ENCODE results near the gene ZFYVE9.
"Not testable (repeated sequence)": the region's sequence is repeated elsewhere in the genome, so short reads cannot be mapped to it uniquely, and the experiment has no call there.

The ZFYVE9 gene

DNA sequence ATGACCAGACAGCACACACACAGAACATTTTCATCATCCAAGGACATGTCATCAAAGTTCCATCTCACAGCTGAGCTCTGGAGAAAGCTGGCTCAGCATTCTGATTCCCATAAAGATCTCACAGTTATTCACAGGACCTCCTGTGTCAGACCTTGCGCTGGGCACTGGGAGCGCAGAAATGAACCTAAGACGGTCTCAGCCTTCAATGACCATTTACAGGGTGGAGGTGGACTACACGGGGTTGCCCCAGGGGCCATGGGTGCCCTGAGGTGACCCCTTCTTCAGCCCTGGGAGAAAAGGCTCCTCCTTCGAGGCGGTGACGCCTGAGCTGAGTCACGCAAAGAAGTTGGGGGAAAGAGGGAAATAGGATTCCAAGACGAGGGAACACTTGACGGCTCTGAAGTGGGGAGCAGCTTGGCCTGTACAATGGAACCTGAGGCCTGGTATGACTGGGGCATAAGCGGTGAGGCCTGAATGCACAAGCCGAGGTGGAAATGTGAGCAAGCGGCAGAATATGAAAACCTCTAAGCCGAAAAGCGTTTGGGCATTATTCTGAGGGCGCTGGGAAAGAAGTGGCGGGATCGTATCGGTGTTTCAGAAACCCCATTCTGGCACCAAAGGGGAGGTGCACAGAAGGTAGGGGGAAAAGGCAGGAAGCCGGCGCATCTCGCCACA is 223.3 kb downstream of the ZFYVE9 start:
- Histone ChIP-seq H3K9ac (ENCODE audit: low read depth in 1 of 2, low read length in 2 of 2) (peak overlapping the region; percentile 87 to 96), H3K4me3 (ENCODE audit: low read length in 2 of 2) (peak overlapping the region; percentile 71 to 85), H3K9me3 (ENCODE audit: control insufficient read depth in 2 of 2, low read length in 2 of 2) (no peaks in the 10 kb centered on the region), H3K36me3 (ENCODE audit: control insufficient read depth in 2 of 2, insufficient read depth in 2 of 2, low read length in 2 of 2) (peaks cover 17 to 24% of the 10 kb centered on the region in 2 donors), H3K27me3 (ENCODE audit: control insufficient read depth in 2 of 2, insufficient read depth in 2 of 2, low read length in 2 of 2) (no peaks in the 10 kb centered on the region), H3K4me1 (ENCODE audit: control insufficient read depth in 2 of 2, insufficient read depth in 2 of 2, low read length in 2 of 2) (peaks cover 14% of the 10 kb centered on the region in 2 donors), H3K27ac (ENCODE audit: low read depth in 2 of 2, low read length in 2 of 2) (peak overlapping the region; percentile 93 to 97)

DNA sequence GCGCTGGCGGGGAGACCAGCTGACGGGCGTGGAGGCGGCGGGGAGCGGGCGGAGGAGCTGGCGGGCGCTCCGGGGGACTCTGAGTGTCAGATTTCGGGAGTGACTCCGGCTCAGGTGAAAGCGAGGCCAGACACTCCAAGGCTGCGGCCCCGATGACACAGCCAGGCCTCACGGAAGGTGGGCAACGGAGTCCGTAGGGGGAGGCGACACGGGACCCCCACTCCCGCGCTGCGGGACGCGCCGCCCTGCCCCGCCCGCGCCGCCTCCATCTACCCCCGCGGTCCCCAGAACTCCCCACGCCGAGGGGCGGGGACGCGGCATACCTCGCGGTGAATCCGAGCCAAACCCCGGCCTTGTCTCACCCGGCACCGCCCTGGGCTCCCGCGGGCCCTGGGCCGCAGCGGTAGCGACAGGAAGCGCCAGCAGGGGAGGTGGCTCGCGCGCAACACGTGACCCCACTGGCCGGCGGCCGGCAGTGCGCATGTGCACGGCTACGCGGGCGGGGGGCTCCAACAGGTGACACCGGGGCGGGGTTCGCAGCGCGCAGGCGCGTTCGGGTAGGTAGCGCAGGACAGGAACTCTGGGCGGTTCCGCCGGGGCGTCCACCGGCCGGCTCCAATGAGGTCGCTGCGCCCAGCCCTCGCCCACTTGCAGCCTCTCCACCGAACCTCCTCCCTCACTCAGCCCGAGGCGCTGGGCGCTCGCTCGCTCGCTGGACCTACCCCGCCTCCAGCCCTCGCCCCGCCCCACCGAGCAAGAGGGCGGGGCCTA is 224.0 kb downstream of the ZFYVE9 start, which contains the start of gene CC2D1B:
Gene CC2D1B, minus strand, starts transcription at position 460 of the 771 bp plus-strand sequence. CDS start 1,585 bp downstream, outside the sequence.
- Histone ChIP-seq H3K4me1 (ENCODE audit: control insufficient read depth in 2 of 2, insufficient read depth in 2 of 2, low read length in 2 of 2) (peaks cover 14% of the 10 kb centered on the region in 2 donors), H3K27me3 (ENCODE audit: control insufficient read depth in 2 of 2, insufficient read depth in 2 of 2, low read length in 2 of 2) (no peaks in the 10 kb centered on the region), H3K9ac (ENCODE audit: low read depth in 1 of 2, low read length in 2 of 2) (peak within 1 kb of the TSS; percentile 87 to 96), H3K9me3 (ENCODE audit: control insufficient read depth in 2 of 2, low read length in 2 of 2) (no peaks in the 10 kb centered on the region), H3K4me3 (ENCODE audit: low read length in 2 of 2) (peak within 1 kb of the TSS; percentile 71 to 85), H3K36me3 (ENCODE audit: control insufficient read depth in 2 of 2, insufficient read depth in 2 of 2, low read length in 2 of 2) (peaks cover 10 to 17% of the 10 kb centered on the region in 2 donors), H3K27ac (ENCODE audit: low read depth in 2 of 2, low read length in 2 of 2) (peak within 1 kb of the TSS; percentile 93 to 97)

DNA sequence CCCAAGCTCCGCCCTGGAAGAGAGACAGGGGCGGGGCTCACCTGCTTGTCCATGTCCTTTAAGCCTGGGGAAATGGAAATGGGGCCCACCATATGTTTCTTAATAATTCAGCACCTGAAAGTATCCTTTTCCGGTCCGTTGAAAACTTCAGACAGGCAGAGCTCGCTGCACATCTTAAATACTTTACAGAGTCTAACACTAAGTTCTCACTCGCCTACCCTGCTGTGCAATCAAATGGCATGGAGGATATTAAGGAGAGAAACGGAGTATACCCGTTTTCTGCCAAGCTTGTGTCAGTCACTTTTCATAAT is 224.6 kb downstream of the ZFYVE9 start:
- H3K9me3 ChIP-seq (ENCODE audit: control insufficient read depth in 2 of 2, low read length in 2 of 2) = no peaks in the 10 kb centered on the region
- H3K4me3 ChIP-seq (ENCODE audit: low read length in 2 of 2) = peak overlapping the region; percentile 71 to 85
- peaks cover 14% of the 10 kb centered on the region in 2 donors for H3K4me1 ChIP-seq (ENCODE audit: control insufficient read depth in 2 of 2, insufficient read depth in 2 of 2, low read length in 2 of 2)
- H3K27me3 ChIP-seq (ENCODE audit: control insufficient read depth in 2 of 2, insufficient read depth in 2 of 2, low read length in 2 of 2) = no peaks in the 10 kb centered on the region
- H3K27ac ChIP-seq (ENCODE audit: low read depth in 2 of 2, low read length in 2 of 2) = peak overlapping the region; percentile 93 to 97
- peaks cover 4 to 11% of the 10 kb centered on the region in 2 donors for H3K36me3 ChIP-seq (ENCODE audit: control insufficient read depth in 2 of 2, insufficient read depth in 2 of 2, low read length in 2 of 2)
- peak overlapping the region in 1 of 2 donors; percentile 38 for H3K9ac ChIP-seq (ENCODE audit: low read depth in 1 of 2, low read length in 2 of 2)

DNA sequence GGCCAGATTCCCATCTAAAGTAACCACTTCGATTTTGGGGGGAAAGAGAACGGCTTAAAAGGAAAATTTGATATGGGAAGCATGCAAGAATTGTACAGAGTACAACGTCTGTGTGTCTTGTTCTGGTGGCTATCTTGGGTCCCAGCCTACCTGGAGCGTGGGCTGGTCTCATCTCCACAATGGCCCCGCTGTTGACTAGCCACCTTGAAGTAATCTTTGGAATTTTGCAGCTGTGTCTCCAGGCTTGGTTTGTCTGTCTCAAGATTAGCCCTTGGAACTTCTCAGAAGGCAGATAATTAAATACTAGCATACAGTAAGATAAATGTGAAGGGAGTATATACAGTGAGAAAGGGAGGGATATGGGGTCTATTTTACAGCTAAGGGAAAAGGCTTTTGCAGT is 225.4 kb downstream of the ZFYVE9 start:
- H3K27me3 ChIP-seq (ENCODE audit: control insufficient read depth in 2 of 2, insufficient read depth in 2 of 2, low read length in 2 of 2) = no peaks in the 10 kb centered on the region
- peaks cover 14% of the 10 kb centered on the region in 2 donors for H3K4me1 ChIP-seq (ENCODE audit: control insufficient read depth in 2 of 2, insufficient read depth in 2 of 2, low read length in 2 of 2)
- H3K27ac ChIP-seq (ENCODE audit: low read depth in 2 of 2, low read length in 2 of 2) = no peak overlapping the region
- H3K4me3 ChIP-seq (ENCODE audit: low read length in 2 of 2) = no peak overlapping the region
- H3K9ac ChIP-seq (ENCODE audit: low read depth in 1 of 2, low read length in 2 of 2) = no peak overlapping the region
- no peaks in the 10 kb centered on the region for H3K9me3 ChIP-seq (ENCODE audit: control insufficient read depth in 2 of 2, low read length in 2 of 2)
- peaks cover 2 to 3% of the 10 kb centered on the region in 2 donors for H3K36me3 ChIP-seq (ENCODE audit: control insufficient read depth in 2 of 2, insufficient read depth in 2 of 2, low read length in 2 of 2)

DNA sequence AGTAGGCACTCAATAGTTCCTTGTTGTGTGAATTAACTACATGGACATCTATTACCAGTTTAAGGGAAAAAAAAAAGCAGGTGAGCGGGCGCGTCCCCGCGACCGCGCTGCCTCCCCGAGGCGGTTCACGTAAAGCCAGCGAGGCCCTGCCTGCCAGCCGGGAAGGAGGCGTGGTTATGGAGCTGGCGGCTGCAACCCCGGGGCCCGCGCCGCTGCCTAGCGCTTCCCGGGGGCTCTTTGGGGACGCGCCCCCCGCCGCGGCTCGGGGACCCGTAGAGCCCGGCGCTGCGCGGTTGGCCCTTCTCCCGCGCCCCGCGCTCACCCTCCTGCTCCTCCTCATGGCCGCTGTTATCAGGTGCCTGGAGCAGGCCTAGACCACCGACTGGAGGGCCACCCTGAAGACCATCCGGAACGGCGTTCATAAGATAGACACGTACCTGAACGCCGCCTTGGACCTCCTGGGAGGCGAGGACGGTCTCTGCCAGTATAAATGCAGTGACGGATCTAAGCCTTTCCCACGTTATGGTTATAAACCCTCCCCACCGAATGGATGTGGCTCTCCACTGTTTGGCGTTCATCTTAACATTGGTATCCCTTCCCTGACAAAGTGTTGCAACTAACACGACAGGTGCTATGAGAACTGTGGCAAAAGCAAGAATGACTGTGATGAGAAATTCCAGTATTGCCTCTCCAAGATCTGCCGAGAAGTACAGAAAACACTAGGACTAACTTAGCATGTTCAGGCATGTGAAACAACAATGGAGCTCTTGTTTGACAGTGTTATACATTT is 226.7 kb downstream of the ZFYVE9 start:
- H3K27ac ChIP-seq (ENCODE audit: low read depth in 2 of 2, low read length in 2 of 2) = peak overlapping the region; percentile 30 to 43
- H3K36me3 ChIP-seq (ENCODE audit: control insufficient read depth in 2 of 2, insufficient read depth in 2 of 2, low read length in 2 of 2) = peaks cover 0 to 3% of the 10 kb centered on the region in 2 donors
- H3K4me3 ChIP-seq (ENCODE audit: low read length in 2 of 2) = peak overlapping the region; percentile 69 to 70
- H3K4me1 ChIP-seq (ENCODE audit: control insufficient read depth in 2 of 2, insufficient read depth in 2 of 2, low read length in 2 of 2) = peaks cover 14% of the 10 kb centered on the region in 2 donors
- H3K9ac ChIP-seq (ENCODE audit: low read depth in 1 of 2, low read length in 2 of 2) = peak overlapping the region; percentile 41 to 62
- no peaks in the 10 kb centered on the region for H3K9me3 ChIP-seq (ENCODE audit: control insufficient read depth in 2 of 2, low read length in 2 of 2)
- H3K27me3 ChIP-seq (ENCODE audit: control insufficient read depth in 2 of 2, insufficient read depth in 2 of 2, low read length in 2 of 2) = no peaks in the 10 kb centered on the region

DNA sequence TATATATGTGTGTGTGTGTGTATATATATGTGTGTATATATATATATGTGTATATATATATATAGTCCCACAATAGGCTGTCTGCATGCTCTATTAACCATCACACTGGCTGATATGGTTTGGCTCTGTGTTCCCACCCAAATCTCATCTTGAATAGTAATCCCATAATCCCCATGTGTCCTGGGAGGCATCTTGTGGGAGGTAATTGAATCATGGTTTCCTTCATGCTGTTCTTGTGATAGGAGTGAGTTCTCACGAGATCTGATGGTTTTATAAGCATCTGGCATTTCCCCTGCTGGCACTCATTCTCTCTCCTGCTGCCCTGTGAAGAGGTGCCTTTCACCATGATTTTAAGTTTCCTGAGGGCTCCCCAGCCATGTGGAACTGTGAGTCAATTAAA is 228.0 kb downstream of the ZFYVE9 start:
- H3K9me3 ChIP-seq (ENCODE audit: control insufficient read depth in 2 of 2, low read length in 2 of 2); H3K27me3 ChIP-seq (ENCODE audit: control insufficient read depth in 2 of 2, insufficient read depth in 2 of 2, low read length in 2 of 2); H3K4me1 ChIP-seq (ENCODE audit: control insufficient read depth in 2 of 2, insufficient read depth in 2 of 2, low read length in 2 of 2); H3K9ac ChIP-seq (ENCODE audit: low read depth in 1 of 2, low read length in 2 of 2); H3K4me3 ChIP-seq (ENCODE audit: low read length in 2 of 2); H3K27ac ChIP-seq (ENCODE audit: low read depth in 2 of 2, low read length in 2 of 2); H3K36me3 ChIP-seq (ENCODE audit: control insufficient read depth in 2 of 2, insufficient read depth in 2 of 2, low read length in 2 of 2): not testable (repeated sequence)

DNA sequence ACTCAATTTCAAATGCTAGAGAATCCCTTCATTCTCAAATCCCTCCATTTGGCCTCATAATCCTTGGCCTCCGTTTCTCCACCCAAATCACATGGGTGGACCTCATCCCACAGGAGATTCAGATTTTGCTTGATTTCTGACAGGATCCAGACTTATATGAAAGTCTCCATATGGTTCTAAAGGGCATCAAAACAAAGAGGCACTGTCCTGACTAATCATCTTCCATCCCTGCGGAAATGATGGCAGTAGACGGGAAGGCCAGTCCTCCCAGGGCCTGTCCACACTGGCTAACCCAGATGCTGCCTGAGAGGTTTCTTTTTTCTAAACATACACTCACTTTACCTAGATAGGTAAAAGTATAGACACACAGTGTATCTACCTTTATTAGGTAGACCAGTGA is 243.5 kb downstream of the ZFYVE9 start:
- Histone ChIP-seq H3K4me1 (ENCODE audit: control insufficient read depth in 2 of 2, insufficient read depth in 2 of 2, low read length in 2 of 2) (no peaks in the 10 kb centered on the region), H3K4me3 (ENCODE audit: low read length in 2 of 2) (no peak overlapping the region), H3K36me3 (ENCODE audit: control insufficient read depth in 2 of 2, insufficient read depth in 2 of 2, low read length in 2 of 2) (peaks cover 2 to 8% of the 10 kb centered on the region in 2 donors), H3K27me3 (ENCODE audit: control insufficient read depth in 2 of 2, insufficient read depth in 2 of 2, low read length in 2 of 2) (no peaks in the 10 kb centered on the region), H3K9me3 (ENCODE audit: control insufficient read depth in 2 of 2, low read length in 2 of 2) (no peaks in the 10 kb centered on the region), H3K27ac (ENCODE audit: low read depth in 2 of 2, low read length in 2 of 2) (no peak overlapping the region), H3K9ac (ENCODE audit: low read depth in 1 of 2, low read length in 2 of 2) (no peak overlapping the region)

DNA sequence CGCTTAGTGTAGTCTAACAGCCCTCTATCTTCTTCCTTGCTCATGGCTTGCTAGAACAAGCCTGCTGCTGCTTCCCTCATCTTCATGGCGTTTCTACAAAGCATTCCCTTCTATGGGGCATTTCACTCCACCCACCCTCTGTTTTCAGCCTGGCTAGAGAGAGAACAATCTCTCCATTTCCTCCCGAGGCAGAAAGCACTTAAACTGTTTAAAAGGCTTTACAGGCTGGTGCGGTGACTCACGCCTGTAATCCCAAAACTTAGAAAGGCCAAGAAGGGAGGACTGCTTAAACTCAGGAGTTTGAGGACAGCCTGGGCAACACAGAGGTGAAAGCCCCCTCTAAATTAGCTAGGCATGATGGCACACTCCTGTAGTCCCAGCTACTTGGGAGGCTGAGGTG is 244.6 kb downstream of the ZFYVE9 start:
- Histone ChIP-seq H3K36me3 (ENCODE audit: control insufficient read depth in 2 of 2, insufficient read depth in 2 of 2, low read length in 2 of 2) (peaks cover 2 to 8% of the 10 kb centered on the region in 2 donors), H3K9me3 (ENCODE audit: control insufficient read depth in 2 of 2, low read length in 2 of 2) (no peaks in the 10 kb centered on the region), H3K4me1 (ENCODE audit: control insufficient read depth in 2 of 2, insufficient read depth in 2 of 2, low read length in 2 of 2) (no peaks in the 10 kb centered on the region), H3K27ac (ENCODE audit: low read depth in 2 of 2, low read length in 2 of 2) (no peak overlapping the region), H3K27me3 (ENCODE audit: control insufficient read depth in 2 of 2, insufficient read depth in 2 of 2, low read length in 2 of 2) (no peaks in the 10 kb centered on the region), H3K9ac (ENCODE audit: low read depth in 1 of 2, low read length in 2 of 2) (no peak overlapping the region), H3K4me3 (ENCODE audit: low read length in 2 of 2) (no peak overlapping the region)

DNA sequence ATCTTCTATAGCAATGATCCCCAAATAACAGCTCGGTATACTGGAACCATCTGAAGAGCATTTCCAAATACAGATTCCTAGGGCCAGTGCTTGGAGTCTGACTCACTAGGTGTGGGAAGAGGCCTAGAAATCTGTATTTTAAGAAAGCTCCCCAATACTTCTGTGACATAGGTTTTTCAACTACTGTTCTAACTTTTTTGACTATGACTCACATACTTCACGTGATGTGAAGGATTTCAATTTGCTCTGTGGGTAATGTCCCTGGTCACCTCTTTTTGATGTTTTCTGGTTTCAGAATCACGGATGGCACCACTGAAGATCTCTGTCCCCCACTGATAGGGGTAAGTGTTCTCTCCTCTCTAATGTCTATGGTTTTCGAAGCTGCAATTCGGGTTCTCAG is 251.3 kb downstream of the ZFYVE9 start:
- Histone ChIP-seq H3K4me3 (ENCODE audit: low read length in 2 of 2) (no peak overlapping the region), H3K9ac (ENCODE audit: low read depth in 1 of 2, low read length in 2 of 2) (no peak overlapping the region), H3K9me3 (ENCODE audit: control insufficient read depth in 2 of 2, low read length in 2 of 2) (no peaks in the 10 kb centered on the region), H3K4me1 (ENCODE audit: control insufficient read depth in 2 of 2, insufficient read depth in 2 of 2, low read length in 2 of 2) (no peaks in the 10 kb centered on the region), H3K27ac (ENCODE audit: low read depth in 2 of 2, low read length in 2 of 2) (no peak overlapping the region), H3K27me3 (ENCODE audit: control insufficient read depth in 2 of 2, insufficient read depth in 2 of 2, low read length in 2 of 2) (no peaks in the 10 kb centered on the region), H3K36me3 (ENCODE audit: control insufficient read depth in 2 of 2, insufficient read depth in 2 of 2, low read length in 2 of 2) (peaks cover 2% of the 10 kb centered on the region in 2 donors)

Measured in mucosa of rectum (tissue), 2 donors.